Lung (tissue), 12 donors: Measurements from ENCODE around the gene CCDC126. TPM values are rescaled to one million over a fixed set of nuclear protein-coding genes. Genes with fewer than 3 reads are reported as not detected.

Source experiments
- ATAC-seq: fragments of 200-7000 bp; cut with Tn5 transposase; one replicate; pipeline ENCODE4 v1.9.1; 2020; ENCODE audit warnings: moderate number of reproducible peaks; ENCODE audit not compliant: insufficient read depth, low FRiP score
- DNase-seq, 3 donors: peaks; one replicate each; pipeline ENCODE4 v3.0.0-alpha.2; 2013 to 2017
- H3K27ac ChIP-seq, 2 donors: one replicate each; pipeline ENCODE4 v1.5.1; 2013; ENCODE audit warnings: mild to moderate bottlenecking in 2 of 2, moderate library complexity in 2 of 2, control low read depth in 1 of 2, inconsistent platforms in 1 of 2, low read depth in 1 of 2, low read length in 1 of 2
- H3K27me3 ChIP-seq, 3 donors: one replicate each; pipeline ENCODE4 v1.5.1; 2013; ENCODE audit warnings: low read length in 2 of 3; ENCODE audit not compliant: control insufficient read depth in 3 of 3, insufficient read depth in 3 of 3
- H3K36me3 ChIP-seq, 4 donors: one replicate each; pipeline ENCODE4 v1.5.1; 2013; ENCODE audit warnings: low read length in 4 of 4, mild to moderate bottlenecking in 1 of 4, moderate library complexity in 1 of 4; ENCODE audit not compliant: control insufficient read depth in 4 of 4, insufficient read depth in 4 of 4
- H3K4me1 ChIP-seq, 5 donors: one replicate each; pipeline ENCODE4 v1.5.1; 2013; ENCODE audit warnings: low read length in 5 of 5, mild to moderate bottlenecking in 2 of 5, moderate library complexity in 1 of 5; ENCODE audit not compliant: control insufficient read depth in 5 of 5, insufficient read depth in 5 of 5
- H3K4me3 ChIP-seq: one replicate; pipeline ENCODE4 v1.5.1; 2013; ENCODE audit warnings: mild to moderate bottlenecking, control low read depth, moderate library complexity
- H3K9ac ChIP-seq, 2 donors: one replicate each; pipeline ENCODE4 v1.5.1; 2013; ENCODE audit warnings: low read length in 2 of 2, control low read depth in 1 of 2; ENCODE audit not compliant: insufficient read depth in 1 of 2
- H3K9me3 ChIP-seq, 4 donors: one replicate each; pipeline ENCODE4 v1.5.1; 2013; ENCODE audit warnings: low read length in 3 of 4, mild to moderate bottlenecking in 1 of 4, moderate library complexity in 1 of 4; ENCODE audit not compliant: control insufficient read depth in 4 of 4, insufficient read depth in 3 of 4
- CTCF ChIP-seq: IDR thresholded peaks from 2 replicates; pipeline ENCODE4 v1.5.1; 2012; ENCODE audit warnings: mild to moderate bottlenecking; ENCODE audit errors: control extremely low read depth, extremely low read depth
- WGBS, 2 donors: extraction: QIAGEN DNeasy Blood & Tissue Kit; methylation state at CpG; one replicate each; pipeline ENCODE4 v1.1.7; 2013; 5-methylcytosine and 5-hydroxymethylcytosine counted together
- polyA plus RNA-seq, 2 donors: library from polyadenylated mRNA; stranded (reverse); fragments of 200-250 nt; gene quantifications; one replicate each; pipeline ENCODE4 v1.2.1, GENCODE V29; 2013
- total RNA-seq, 2 donors: library from RNA; depleted of rRNA in 1 of 2; stranded (reverse); fragments of >200 nt in 1 of 2; gene quantifications; one replicate each; pipeline ENCODE4 v1.2.1, GENCODE V29; 2014 to 2021
- donor health status: control.
- donor health status: control.
- donor health status: Bipolar disorder and iron deficiency.
- donor health status: healthy.
- donor health status: DM: yes; HTN: yes; CAD: no.

CCDC126 gene
- total and polyA plus RNA-seq, 4 donors = 4.1 to 21.9 (median 10.0) TPM

- H3K36me3 ChIP-seq = peaks cover 0 to 5% (median 2%) of the 10 kb centered on the region in 4 donors
- H3K4me3 ChIP-seq = no peak overlapping the region
- no peak overlapping the region for H3K9ac ChIP-seq
- H3K27ac ChIP-seq = no peak overlapping the region
- no peak for ATAC-seq
- no peaks in the 10 kb centered on the region for H3K27me3 ChIP-seq
- no peaks in the 10 kb centered on the region for H3K4me1 ChIP-seq
- H3K9me3 ChIP-seq = peaks cover 0 to 2% (median 0%) of the 10 kb centered on the region in 4 donors
- WGBS, 2 donors = 97 to 98% methylated on average over 2 of the region's 2 CpGs
- no peak for DNase-seq
- TF ChIP-seq CTCF = no peak
Observed at GRCh38 chr7:23628370-23628769, 31.2 kb downstream of the CCDC126 start.

DNA sequence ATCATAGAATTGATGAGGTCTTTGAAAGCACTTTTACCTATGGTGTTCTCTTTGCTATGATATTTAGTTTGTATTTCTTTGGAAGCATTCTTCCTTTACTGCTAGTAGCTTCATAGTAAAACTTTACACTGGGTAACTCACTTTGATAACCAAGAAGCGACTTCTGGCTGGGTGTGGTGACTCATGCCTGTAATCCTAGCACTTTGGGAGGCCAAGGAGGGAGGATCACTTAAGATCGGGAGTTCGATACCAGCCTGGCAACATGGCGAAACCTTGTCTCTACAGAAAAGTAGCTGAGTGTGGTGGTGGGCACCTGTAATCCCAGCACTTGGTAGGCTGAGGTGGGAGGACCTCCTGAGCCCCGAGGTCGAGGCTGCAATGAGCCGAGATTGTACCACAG is 36.2 kb downstream of the CCDC126 start:
- Histone ChIP-seq H3K27me3 (no peaks in the 10 kb centered on the region), H3K27ac (no peak overlapping the region), H3K4me1 (peaks cover 0 to 3% (median 0%) of the 10 kb centered on the region in 5 donors), H3K36me3 (peaks cover 0 to 4% (median 2%) of the 10 kb centered on the region in 4 donors), H3K9me3 (peaks cover 0 to 2% (median 0%) of the 10 kb centered on the region in 4 donors), H3K9ac (no peak overlapping the region), H3K4me3 (no peak overlapping the region)
- TF ChIP-seq CTCF = no peak
- 97 to 98% methylated on average over 7 of the region's 7 CpGs for WGBS, 2 donors
- DNase-seq = no peak
- no peak for ATAC-seq

DNA sequence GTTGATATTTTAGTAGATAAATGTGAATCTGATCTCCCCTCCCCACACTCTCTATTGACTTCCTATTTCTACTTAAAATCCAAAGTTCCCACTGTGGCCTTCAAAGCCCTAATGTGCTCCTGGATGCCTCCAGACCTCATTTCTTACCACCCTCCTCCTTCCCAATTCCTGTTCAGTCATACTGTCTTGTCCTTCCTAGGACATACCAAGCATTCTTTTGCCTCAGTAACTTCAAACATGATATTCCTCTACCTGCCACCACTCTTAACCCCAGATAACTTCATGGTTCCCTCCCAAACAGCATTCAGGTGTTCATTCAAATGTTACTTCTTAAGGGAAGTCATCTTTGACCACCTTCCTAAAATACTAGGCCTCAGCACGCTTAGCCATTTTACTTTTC is 48.6 kb downstream of the CCDC126 start:
- TF ChIP-seq CTCF = no peak
- Histone ChIP-seq H3K4me1 (no peaks in the 10 kb centered on the region), H3K9ac (no peak overlapping the region), H3K4me3 (no peak overlapping the region), H3K27me3 (no peaks in the 10 kb centered on the region), H3K9me3 (no peaks in the 10 kb centered on the region), H3K27ac (no peak overlapping the region), H3K36me3 (no peaks in the 10 kb centered on the region)
- 97 to 100% methylated on average over 1 of the region's 1 CpG for WGBS, 2 donors
- ATAC-seq (no peak), DNase-seq (no peak)

GRCh38 chr7:23653942-23654341 is 56.8 kb downstream of the CCDC126 start:
- DNase-seq (no peak), ATAC-seq (no peak)
- Histone ChIP-seq H3K9ac (no peak overlapping the region), H3K27me3 (no peaks in the 10 kb centered on the region), H3K4me1 (no peaks in the 10 kb centered on the region), H3K36me3 (no peaks in the 10 kb centered on the region), H3K27ac (no peak overlapping the region), H3K4me3 (no peak overlapping the region), H3K9me3 (peaks cover 0 to 22% (median 16%) of the 10 kb centered on the region in 4 donors)
- TF ChIP-seq CTCF = no peak
- 88 to 94% methylated on average over 5 of the region's 5 CpGs for WGBS, 2 donors
